ENCODE results near the gene ASB18.

Gene ASB18

DNA sequence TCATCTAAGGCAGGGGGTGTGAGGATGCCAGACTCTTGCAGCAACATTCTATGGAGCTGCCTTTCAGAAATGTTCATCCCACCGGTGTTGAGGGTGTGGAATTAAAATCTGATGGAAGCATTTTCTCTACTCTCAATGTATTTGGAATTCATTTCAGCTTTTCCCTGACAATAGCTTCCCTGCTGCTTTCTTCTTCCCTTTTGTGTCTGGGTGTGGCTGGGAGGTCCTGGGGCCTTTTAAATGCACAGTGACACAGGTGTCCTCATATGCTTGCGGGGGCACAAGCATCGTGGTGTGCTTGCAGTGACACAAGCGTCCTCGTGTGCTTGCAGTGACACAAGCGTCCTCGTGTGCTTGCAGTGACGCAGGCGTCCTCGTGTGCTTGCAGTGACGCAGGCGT, 43.4 kb upstream of the ASB18 start:
- TF ChIP-seq, protein P1, sequence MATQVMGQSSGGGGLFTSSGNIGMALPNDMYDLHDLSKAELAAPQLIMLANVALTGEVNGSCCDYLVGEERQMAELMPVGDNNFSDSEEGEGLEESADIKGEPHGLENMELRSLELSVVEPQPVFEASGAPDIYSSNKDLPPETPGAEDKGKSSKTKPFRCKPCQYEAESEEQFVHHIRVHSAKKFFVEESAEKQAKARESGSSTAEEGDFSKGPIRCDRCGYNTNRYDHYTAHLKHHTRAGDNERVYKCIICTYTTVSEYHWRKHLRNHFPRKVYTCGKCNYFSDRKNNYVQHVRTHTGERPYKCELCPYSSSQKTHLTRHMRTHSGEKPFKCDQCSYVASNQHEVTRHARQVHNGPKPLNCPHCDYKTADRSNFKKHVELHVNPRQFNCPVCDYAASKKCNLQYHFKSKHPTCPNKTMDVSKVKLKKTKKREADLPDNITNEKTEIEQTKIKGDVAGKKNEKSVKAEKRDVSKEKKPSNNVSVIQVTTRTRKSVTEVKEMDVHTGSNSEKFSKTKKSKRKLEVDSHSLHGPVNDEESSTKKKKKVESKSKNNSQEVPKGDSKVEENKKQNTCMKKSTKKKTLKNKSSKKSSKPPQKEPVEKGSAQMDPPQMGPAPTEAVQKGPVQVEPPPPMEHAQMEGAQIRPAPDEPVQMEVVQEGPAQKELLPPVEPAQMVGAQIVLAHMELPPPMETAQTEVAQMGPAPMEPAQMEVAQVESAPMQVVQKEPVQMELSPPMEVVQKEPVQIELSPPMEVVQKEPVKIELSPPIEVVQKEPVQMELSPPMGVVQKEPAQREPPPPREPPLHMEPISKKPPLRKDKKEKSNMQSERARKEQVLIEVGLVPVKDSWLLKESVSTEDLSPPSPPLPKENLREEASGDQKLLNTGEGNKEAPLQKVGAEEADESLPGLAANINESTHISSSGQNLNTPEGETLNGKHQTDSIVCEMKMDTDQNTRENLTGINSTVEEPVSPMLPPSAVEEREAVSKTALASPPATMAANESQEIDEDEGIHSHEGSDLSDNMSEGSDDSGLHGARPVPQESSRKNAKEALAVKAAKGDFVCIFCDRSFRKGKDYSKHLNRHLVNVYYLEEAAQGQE (IDR thresholded peaks at IDR 0.05; ENCODE audit: low read depth) = no peak
- TF ChIP-seq CEBPB (IDR thresholded peaks at IDR 0.05) = no peak
- TF ChIP-seq EP300 (IDR thresholded peaks at IDR 0.05; ENCODE audit: borderline replicate concordance) = no peak
- TF ChIP-seq, protein P2, sequence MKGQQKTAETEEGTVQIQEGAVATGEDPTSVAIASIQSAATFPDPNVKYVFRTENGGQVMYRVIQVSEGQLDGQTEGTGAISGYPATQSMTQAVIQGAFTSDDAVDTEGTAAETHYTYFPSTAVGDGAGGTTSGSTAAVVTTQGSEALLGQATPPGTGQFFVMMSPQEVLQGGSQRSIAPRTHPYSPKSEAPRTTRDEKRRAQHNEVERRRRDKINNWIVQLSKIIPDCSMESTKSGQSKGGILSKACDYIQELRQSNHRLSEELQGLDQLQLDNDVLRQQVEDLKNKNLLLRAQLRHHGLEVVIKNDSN (IDR thresholded peaks at IDR 0.05) = no peak
- no peak for TF ChIP-seq EGR1 (IDR thresholded peaks at IDR 0.05)
- TF ChIP-seq FOXM1 (IDR thresholded peaks at IDR 0.05; ENCODE audit: borderline replicate concordance, low read depth) = no peak
- TF ChIP-seq ZBTB7A (IDR thresholded peaks at IDR 0.05; ENCODE audit: low read depth) = no peak
- no peak for TF ChIP-seq YY1 (IDR thresholded peaks at IDR 0.05; ENCODE audit: low read depth)
- TF ChIP-seq NFIC (IDR thresholded peaks at IDR 0.05) = no peak
- no peak for TF ChIP-seq MAX (IDR thresholded peaks at IDR 0.05)
- no peak for TF ChIP-seq TEAD4 (IDR thresholded peaks at IDR 0.05)
- TF ChIP-seq TCF12 (IDR thresholded peaks at IDR 0.05; ENCODE audit: low read depth) = no peak
- TF ChIP-seq CREB1 (IDR thresholded peaks at IDR 0.05; ENCODE audit: low read depth) = no peak
- TF ChIP-seq TAF1 (IDR thresholded peaks at IDR 0.05; ENCODE audit: low read depth) = no peak

DNA sequence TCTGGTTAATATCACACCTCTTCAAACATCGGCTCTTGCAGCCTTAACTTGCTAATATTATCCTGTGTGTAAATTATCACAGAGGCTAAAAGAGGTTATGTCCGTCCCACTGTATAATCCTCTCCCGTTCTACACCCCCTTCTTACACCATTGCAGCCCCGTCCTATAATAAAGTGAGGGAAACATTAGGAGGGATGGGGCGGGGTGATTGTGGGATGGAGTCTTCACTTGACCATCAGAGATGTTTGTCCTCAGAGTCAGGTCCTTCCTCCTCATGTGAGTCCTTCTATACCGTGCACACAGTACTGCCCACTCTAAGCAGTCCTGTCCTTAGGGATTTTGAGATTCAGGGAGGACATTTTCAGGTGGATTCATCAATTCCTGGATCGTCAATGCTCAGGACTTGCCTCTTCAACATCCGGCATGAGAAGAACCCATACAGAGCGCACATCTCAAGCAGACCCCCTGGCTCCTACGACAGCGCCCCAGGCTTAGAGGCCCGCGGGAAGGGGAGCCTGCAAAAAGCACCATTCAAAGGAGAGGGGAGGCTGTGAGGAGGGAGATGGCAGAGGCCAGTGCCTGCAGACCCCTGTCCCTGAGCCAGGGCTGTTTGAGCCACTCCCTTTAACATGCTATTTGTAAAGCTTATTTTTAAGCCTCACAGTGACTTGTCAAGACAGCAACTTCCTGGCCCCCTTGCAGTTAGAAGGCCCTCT, 42.8 kb upstream of the ASB18 start:
- no peak for TF ChIP-seq CREB1 (IDR thresholded peaks at IDR 0.05; ENCODE audit: low read depth)
- no peak for TF ChIP-seq TEAD4 (IDR thresholded peaks at IDR 0.05)
- TF ChIP-seq EGR1 (IDR thresholded peaks at IDR 0.05) = no peak

GRCh38 chr2:236305964-236306605, 41.9 kb upstream of the ASB18 start:
- TF ChIP-seq YY1 (IDR thresholded peaks at IDR 0.05; ENCODE audit: low read depth) = no peak
- no peak for TF ChIP-seq TEAD4 (IDR thresholded peaks at IDR 0.05)
- no peak for TF ChIP-seq MAX (IDR thresholded peaks at IDR 0.05)
- TF ChIP-seq EP300 (IDR thresholded peaks at IDR 0.05; ENCODE audit: borderline replicate concordance) = no peak
- TF ChIP-seq TAF1 (IDR thresholded peaks at IDR 0.05; ENCODE audit: low read depth) = no peak
- TF ChIP-seq CEBPB (IDR thresholded peaks at IDR 0.05) = no peak
- TF ChIP-seq, protein P1 (IDR thresholded peaks at IDR 0.05; ENCODE audit: low read depth) = no peak
- no peak for TF ChIP-seq FOXM1 (IDR thresholded peaks at IDR 0.05; ENCODE audit: borderline replicate concordance, low read depth)
- no peak for TF ChIP-seq RAD21 (IDR thresholded peaks at IDR 0.05; ENCODE audit: low read depth)
- TF ChIP-seq TCF12 (IDR thresholded peaks at IDR 0.05; ENCODE audit: low read depth) = no peak
- no peak for TF ChIP-seq CREB1 (IDR thresholded peaks at IDR 0.05; ENCODE audit: low read depth)
- TF ChIP-seq, protein P2 (IDR thresholded peaks at IDR 0.05) = no peak

- TF ChIP-seq FOXM1 (IDR thresholded peaks at IDR 0.05; ENCODE audit: borderline replicate concordance, low read depth) (no peak), NFIC (IDR thresholded peaks at IDR 0.05) (no peak), CEBPB (IDR thresholded peaks at IDR 0.05) (no peak), EP300 (IDR thresholded peaks at IDR 0.05; ENCODE audit: borderline replicate concordance) (no peak)
- TF ChIP-seq, protein P1 (IDR thresholded peaks at IDR 0.05; ENCODE audit: low read depth) = no peak
- TF ChIP-seq, protein P2 (IDR thresholded peaks at IDR 0.05) = no peak
Measured at GRCh38 chr2:236305531-236305930, 41.3 kb upstream of the ASB18 start.

Measured in Ishikawa (cell line).